ENCODE results near the gene ZNF865.

The ZNF865 gene

DNA sequence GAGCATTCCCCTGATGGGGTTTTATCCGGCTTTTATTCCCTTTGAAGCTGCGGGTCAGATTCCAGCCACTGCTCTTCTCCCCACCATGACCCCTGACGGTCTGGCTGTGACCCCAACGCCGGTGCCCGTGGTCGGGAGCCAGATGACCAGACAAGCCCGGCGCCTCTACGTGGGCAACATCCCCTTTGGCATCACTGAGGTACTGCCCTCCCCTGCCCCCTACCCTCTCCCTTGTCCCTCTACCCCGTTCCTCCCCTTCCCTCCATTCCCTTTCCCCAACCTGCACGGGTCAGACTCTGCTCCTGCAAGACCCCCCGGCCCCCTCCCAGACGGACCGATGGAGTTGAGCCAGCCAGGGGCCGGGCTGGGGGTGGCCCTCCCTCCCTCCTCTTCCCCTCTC is 55.5 kb downstream of the ZNF865 start:
- peaks cover 89% of the 10 kb centered on the region for H3K36me3 ChIP-seq (ENCODE audit: insufficient read depth, insufficient read length, low read length)
- no peak overlapping the region for H3K4me3 ChIP-seq (ENCODE audit: insufficient read length, low read depth)
- H3K9ac ChIP-seq (ENCODE audit: insufficient read length, low read depth) = no peak overlapping the region
- no peak for DNase-seq (ENCODE audit: low read depth, low spot score)
- TF ChIP-seq SUZ12 (IDR thresholded peaks at IDR 0.05; ENCODE audit: extremely low read depth, insufficient read depth, insufficient read length) (no peak), YY1 (IDR thresholded peaks at IDR 0.05; ENCODE audit: insufficient read depth, insufficient read length) (no peak), ZNF274 (IDR thresholded peaks at IDR 0.05; ENCODE audit: low read depth, low read length) (no peak)
- peaks cover 13% of the 10 kb centered on the region for H3K4me1 ChIP-seq (ENCODE audit: insufficient read depth, insufficient read length)
- no peaks in the 10 kb centered on the region for H3K27me3 ChIP-seq (ENCODE audit: insufficient read depth, insufficient read length)
- no peaks in the 10 kb centered on the region for H3K9me3 ChIP-seq (ENCODE audit: insufficient read depth, low read length)

DNA sequence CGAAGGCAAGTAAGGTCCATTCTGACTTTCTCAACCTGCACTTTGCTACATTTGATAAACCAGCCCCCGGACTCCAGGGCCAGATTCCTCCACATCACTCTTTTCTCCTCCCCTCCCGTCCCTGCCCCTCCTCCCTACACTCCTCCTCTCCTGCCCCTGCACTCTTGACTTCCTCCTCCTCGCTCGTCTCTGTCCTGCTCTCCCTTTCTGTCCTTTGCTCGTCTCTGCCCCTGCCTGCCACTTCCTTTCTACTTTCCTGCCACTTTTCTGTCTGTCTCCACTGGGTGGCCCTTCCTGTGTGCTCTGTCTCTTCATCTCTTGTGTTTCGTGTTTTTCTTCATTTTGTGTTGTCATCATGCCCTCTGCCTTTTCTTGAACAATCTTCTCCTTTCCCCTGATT is 56.4 kb downstream of the ZNF865 start:
- Histone ChIP-seq H3K4me1 (ENCODE audit: insufficient read depth, insufficient read length) (peaks cover 16% of the 10 kb centered on the region), H3K27me3 (ENCODE audit: insufficient read depth, insufficient read length) (no peaks in the 10 kb centered on the region), H3K9ac (ENCODE audit: insufficient read length, low read depth) (no peak overlapping the region), H3K4me3 (ENCODE audit: insufficient read length, low read depth) (no peak overlapping the region), H3K36me3 (ENCODE audit: insufficient read depth, insufficient read length, low read length) (peaks cover 89% of the 10 kb centered on the region), H3K9me3 (ENCODE audit: insufficient read depth, low read length) (no peaks in the 10 kb centered on the region)
- TF ChIP-seq SUZ12 (IDR thresholded peaks at IDR 0.05; ENCODE audit: extremely low read depth, insufficient read depth, insufficient read length) (no peak), YY1 (IDR thresholded peaks at IDR 0.05; ENCODE audit: insufficient read depth, insufficient read length) (no peak)
- no peak for DNase-seq (ENCODE audit: low read depth, low spot score)

DNA sequence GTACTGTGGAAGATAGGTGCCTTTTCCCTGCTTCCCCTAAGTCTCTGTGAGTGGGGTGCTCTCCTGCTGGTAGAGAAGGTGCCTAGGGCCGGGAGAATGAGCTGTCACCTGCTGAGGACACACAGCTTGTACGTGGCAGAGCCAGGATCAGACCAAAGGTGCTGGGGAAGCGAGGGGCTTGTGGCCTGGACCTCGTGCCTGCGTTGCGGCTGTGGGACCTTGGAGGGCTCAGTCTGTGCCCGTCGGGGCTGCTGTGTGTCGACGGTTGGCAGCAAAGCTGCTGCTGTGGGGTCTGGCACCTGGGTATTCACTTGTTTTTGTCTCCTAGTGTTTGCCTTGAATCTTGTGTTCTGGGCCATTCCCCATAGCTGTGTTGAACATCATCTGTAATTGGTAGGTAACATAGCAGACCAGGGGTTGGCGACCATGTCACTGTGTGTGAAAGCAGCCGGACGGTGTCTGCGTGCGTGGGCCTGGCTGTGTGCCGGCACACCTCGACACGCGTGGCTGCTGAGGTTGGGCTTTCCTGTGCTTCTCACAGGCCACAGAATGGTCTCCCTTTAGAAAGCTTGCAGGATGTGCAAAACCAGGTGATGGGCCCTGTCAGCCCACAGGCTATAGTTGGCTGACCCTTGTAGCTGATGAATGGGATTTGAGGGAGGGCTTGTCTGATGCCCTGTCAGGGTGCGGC is 58.5 kb downstream of the ZNF865 start:
- Histone ChIP-seq H3K9me3 (ENCODE audit: insufficient read depth, low read length) (no peaks in the 10 kb centered on the region), H3K27me3 (ENCODE audit: insufficient read depth, insufficient read length) (no peaks in the 10 kb centered on the region)
- DNase-seq (ENCODE audit: low read depth, low spot score) = no peak

GRCh38 chr19:55666343-55667005 is 61.0 kb downstream of the ZNF865 start:
- Histone ChIP-seq H3K9ac (ENCODE audit: insufficient read length, low read depth) (no peak overlapping the region), H3K9me3 (ENCODE audit: insufficient read depth, low read length) (no peaks in the 10 kb centered on the region), H3K4me3 (ENCODE audit: insufficient read length, low read depth) (no peak overlapping the region), H3K4me1 (ENCODE audit: insufficient read depth, insufficient read length) (peaks cover 11% of the 10 kb centered on the region), H3K36me3 (ENCODE audit: insufficient read depth, insufficient read length, low read length) (peaks cover 83% of the 10 kb centered on the region), H3K27me3 (ENCODE audit: insufficient read depth, insufficient read length) (no peaks in the 10 kb centered on the region)
- TF ChIP-seq YY1 (IDR thresholded peaks at IDR 0.05; ENCODE audit: insufficient read depth, insufficient read length) (no peak), ZNF274 (IDR thresholded peaks at IDR 0.05; ENCODE audit: low read depth, low read length) (no peak)
- DNase-seq (ENCODE audit: low read depth, low spot score) = no peak

More for the DNA sequence above, 58.5 kb downstream of the ZNF865 start:
- TF ChIP-seq YY1 (IDR thresholded peaks at IDR 0.05; ENCODE audit: insufficient read depth, insufficient read length) (no peak), ZNF274 (IDR thresholded peaks at IDR 0.05; ENCODE audit: low read depth, low read length) (no peak), SUZ12 (IDR thresholded peaks at IDR 0.05; ENCODE audit: extremely low read depth, insufficient read depth, insufficient read length) (no peak)
- Histone ChIP-seq H3K9ac (ENCODE audit: insufficient read length, low read depth) (no peak overlapping the region), H3K4me3 (ENCODE audit: insufficient read length, low read depth) (no peak overlapping the region), H3K4me1 (ENCODE audit: insufficient read depth, insufficient read length) (peaks cover 6% of the 10 kb centered on the region), H3K36me3 (ENCODE audit: insufficient read depth, insufficient read length, low read length) (peaks cover 89% of the 10 kb centered on the region)

Measured in NT2/D1 (cell line).